ENCODE data around the gene INMT.

GRCh38 chr7:30739691-30740090 is 12.2 kb upstream of the INMT start:
- TF ChIP-seq CTCF (IDR thresholded peaks at IDR 0.05), result no peak
- no peak for TF ChIP-seq POLR2AphosphoS5 (IDR thresholded peaks at IDR 0.05)
- no peak for TF ChIP-seq EP300 (IDR thresholded peaks at IDR 0.05)
- TF ChIP-seq POLR2A (IDR thresholded peaks at IDR 0.05), result no peak
